Panc1 (cell line): ENCODE measurements around the gene NDUFS4. TPM values are rescaled to one million over a fixed set of nuclear protein-coding genes. Genes with fewer than 3 reads are reported as not detected.

Experiments
- ATAC-seq: fragments of 200-7000 bp; cut with Tn5 transposase; 2 replicates; pipeline ENCODE4 v1.9.1; 2020; ENCODE audit warnings: mild to moderate bottlenecking, moderate library complexity
- BruUV-seq: library from RNA; stranded (reverse); fragments of 400-500 nt; replicated peaks from 2 replicates; lab custom pipeline; 2021; lab: Mats Ljungman, UMichigan
- CTCF ChIA-PET: fragments of 300-600 bp; sonication (Branson Sonifier 250); formaldehyde crosslinking; loops from one replicate; lab custom pipeline; 2022; ENCODE audit warnings: antibody characterized with exemption; lab: Charles Lee
- POLR2A ChIA-PET: fragments of 300-600 bp; sonication (Branson Sonifier 250); formaldehyde crosslinking; loops from one replicate; lab custom pipeline; 2022; ENCODE audit warnings: antibody characterized with exemption; lab: Charles Lee
- DNase-seq: peaks from one replicate; pipeline ENCODE4 v3.0.0-alpha.2; 2010; ENCODE audit warnings: low read depth, low spot score
- H3K27ac ChIP-seq: 2 replicates; pipeline ENCODE4 v1.5.1; 2011; ENCODE audit warnings: mild to moderate bottlenecking, low read length, inconsistent platforms
- H3K27me3 ChIP-seq: fragments of 200-500 bp; sonication (Bioruptor generic); 2 replicates; pipeline ENCODE4 v1.6.0; 2014; ENCODE audit warnings: low read length, inconsistent platforms; ENCODE audit not compliant: control insufficient read depth, insufficient read depth
- H3K36me3 ChIP-seq: fragments of 200-500 bp; sonication (Bioruptor generic); 2 replicates; pipeline ENCODE4 v1.5.1; 2014; ENCODE audit warnings: inconsistent platforms, mild to moderate bottlenecking, low read length, moderate library complexity; ENCODE audit not compliant: control insufficient read depth, insufficient read depth
- H3K4me1 ChIP-seq: 2 replicates; pipeline ENCODE4 v1.5.1; 2011; ENCODE audit warnings: inconsistent platforms, mild to moderate bottlenecking, low read length, moderate library complexity; ENCODE audit not compliant: control insufficient read depth, insufficient read depth
- H3K4me3 ChIP-seq, 2 experiments: 2 replicates each; pipeline ENCODE4 v1.5.1; 2011 to 2012; ENCODE audit warnings: low read depth in 2 of 2, low read length in 2 of 2, mild to moderate bottlenecking in 2 of 2, inconsistent platforms in 1 of 2, moderate library complexity in 1 of 2
- H3K9me3 ChIP-seq: fragments of 200-500 bp; sonication (Bioruptor generic); 2 replicates; pipeline ENCODE4 v1.5.1; 2014; ENCODE audit warnings: low read depth, mild to moderate bottlenecking, inconsistent platforms, low read length, moderate library complexity; ENCODE audit not compliant: control insufficient read depth, insufficient read depth
- POLR2AphosphoS5 ChIP-seq: IDR thresholded peaks from 2 replicates; pipeline ENCODE4 v1.6.1; 2012; ENCODE audit warnings: mild to moderate bottlenecking, low read depth, low read length, moderate library complexity
- SIN3A ChIP-seq: IDR thresholded peaks from 2 replicates; pipeline ENCODE4 v1.6.1; 2012; ENCODE audit warnings: low read depth, mild to moderate bottlenecking, low read length, moderate library complexity, borderline replicate concordance; ENCODE audit not compliant: insufficient read depth
- TCF7L2 ChIP-seq: IDR thresholded peaks from 2 replicates; pipeline ENCODE4 v1.6.1; 2011; ENCODE audit warnings: mild to moderate bottlenecking, low read depth, low read length, inconsistent platforms
- in situ Hi-C: cut with HindIII; loops from 2 replicates; pipeline ENCODE4 v1.10.0; 2016; ENCODE audit warnings: low sequenced_read_pairs, low pct_unique_long_range_greater_than_20kb
- intact Hi-C: fragments of 100-400 bp; cut with micrococcal nuclease; formaldehyde crosslinking; loops from one replicate; pipeline ENCODE4 v1.10.0; 2022; ENCODE audit not compliant: unreplicated experiment
- total RNA-seq: library from RNA; stranded (reverse); gene quantifications from one replicate; pipeline ENCODE4 v1.2.1, GENCODE V29; 2021; ENCODE audit not compliant: unreplicated experiment
- TF ChIP-seq, protein P1 (sequence below): fragments of 450-650 bp; IDR thresholded peaks from 2 replicates; pipeline ENCODE4 v1.5.1; 2017; ENCODE audit warnings: mild to moderate bottlenecking
- TF ChIP-seq, protein P2 (sequence below), 2 experiments: IDR thresholded peaks; 2 replicates each; pipeline ENCODE4 v1.6.1; 2011 to 2012; ENCODE audit warnings: low read depth in 2 of 2, control low read depth in 1 of 2, low read length in 1 of 2, mild to moderate bottlenecking in 1 of 2, moderate library complexity in 1 of 2; ENCODE audit not compliant: insufficient read depth in 1 of 2

Gene NDUFS4
- total RNA-seq, 1 experiment from 2014 or later: 86.2 TPM

DNA sequence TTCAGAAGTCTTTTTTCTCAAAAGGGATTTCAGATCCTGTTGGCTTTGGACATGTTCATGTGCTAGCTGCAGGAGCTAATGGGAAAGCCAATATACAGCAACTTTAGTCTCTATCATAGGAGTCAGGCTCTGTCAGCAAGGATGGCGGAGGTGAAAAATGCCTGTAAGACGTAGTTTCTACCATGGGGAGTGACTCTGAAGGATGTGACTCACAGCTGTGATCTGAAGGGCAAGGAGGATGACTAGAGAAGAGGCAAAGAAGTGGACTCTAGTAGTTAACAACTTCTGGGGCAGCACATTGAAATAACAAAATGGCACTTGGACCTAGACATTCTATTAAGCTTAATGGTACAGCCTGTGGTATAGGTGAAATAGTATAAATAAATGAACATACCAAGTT, 3.1 kb upstream of the NDUFS4 start:
- Histone ChIP-seq H3K27me3 (peaks cover 12% of the 10 kb centered on the region; the same call in 1 of the 2 replicates), H3K36me3 (no peaks in the 10 kb centered on the region; the same call in 1 of the 2 replicates), H3K9me3 (peaks cover 8% of the 10 kb centered on the region; the same call in 1 of the 2 replicates), H3K4me1 (0 out of 2 replicates have a peak, but pooled peaks cover 3% of the 10 kb centered on the region), H3K4me3 (no peak overlapping the region), H3K27ac (no peak overlapping the region)
- POLR2A ChIA-PET: no interaction called here
- DNase-seq (no peak), ATAC-seq (no peak)
- TF ChIP-seq TCF7L2 (no peak), POLR2AphosphoS5 (no peak), SIN3A (no peak)
- TF ChIP-seq, protein P1, sequence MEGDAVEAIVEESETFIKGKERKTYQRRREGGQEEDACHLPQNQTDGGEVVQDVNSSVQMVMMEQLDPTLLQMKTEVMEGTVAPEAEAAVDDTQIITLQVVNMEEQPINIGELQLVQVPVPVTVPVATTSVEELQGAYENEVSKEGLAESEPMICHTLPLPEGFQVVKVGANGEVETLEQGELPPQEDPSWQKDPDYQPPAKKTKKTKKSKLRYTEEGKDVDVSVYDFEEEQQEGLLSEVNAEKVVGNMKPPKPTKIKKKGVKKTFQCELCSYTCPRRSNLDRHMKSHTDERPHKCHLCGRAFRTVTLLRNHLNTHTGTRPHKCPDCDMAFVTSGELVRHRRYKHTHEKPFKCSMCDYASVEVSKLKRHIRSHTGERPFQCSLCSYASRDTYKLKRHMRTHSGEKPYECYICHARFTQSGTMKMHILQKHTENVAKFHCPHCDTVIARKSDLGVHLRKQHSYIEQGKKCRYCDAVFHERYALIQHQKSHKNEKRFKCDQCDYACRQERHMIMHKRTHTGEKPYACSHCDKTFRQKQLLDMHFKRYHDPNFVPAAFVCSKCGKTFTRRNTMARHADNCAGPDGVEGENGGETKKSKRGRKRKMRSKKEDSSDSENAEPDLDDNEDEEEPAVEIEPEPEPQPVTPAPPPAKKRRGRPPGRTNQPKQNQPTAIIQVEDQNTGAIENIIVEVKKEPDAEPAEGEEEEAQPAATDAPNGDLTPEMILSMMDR: no peak
- TF ChIP-seq, protein P2, sequence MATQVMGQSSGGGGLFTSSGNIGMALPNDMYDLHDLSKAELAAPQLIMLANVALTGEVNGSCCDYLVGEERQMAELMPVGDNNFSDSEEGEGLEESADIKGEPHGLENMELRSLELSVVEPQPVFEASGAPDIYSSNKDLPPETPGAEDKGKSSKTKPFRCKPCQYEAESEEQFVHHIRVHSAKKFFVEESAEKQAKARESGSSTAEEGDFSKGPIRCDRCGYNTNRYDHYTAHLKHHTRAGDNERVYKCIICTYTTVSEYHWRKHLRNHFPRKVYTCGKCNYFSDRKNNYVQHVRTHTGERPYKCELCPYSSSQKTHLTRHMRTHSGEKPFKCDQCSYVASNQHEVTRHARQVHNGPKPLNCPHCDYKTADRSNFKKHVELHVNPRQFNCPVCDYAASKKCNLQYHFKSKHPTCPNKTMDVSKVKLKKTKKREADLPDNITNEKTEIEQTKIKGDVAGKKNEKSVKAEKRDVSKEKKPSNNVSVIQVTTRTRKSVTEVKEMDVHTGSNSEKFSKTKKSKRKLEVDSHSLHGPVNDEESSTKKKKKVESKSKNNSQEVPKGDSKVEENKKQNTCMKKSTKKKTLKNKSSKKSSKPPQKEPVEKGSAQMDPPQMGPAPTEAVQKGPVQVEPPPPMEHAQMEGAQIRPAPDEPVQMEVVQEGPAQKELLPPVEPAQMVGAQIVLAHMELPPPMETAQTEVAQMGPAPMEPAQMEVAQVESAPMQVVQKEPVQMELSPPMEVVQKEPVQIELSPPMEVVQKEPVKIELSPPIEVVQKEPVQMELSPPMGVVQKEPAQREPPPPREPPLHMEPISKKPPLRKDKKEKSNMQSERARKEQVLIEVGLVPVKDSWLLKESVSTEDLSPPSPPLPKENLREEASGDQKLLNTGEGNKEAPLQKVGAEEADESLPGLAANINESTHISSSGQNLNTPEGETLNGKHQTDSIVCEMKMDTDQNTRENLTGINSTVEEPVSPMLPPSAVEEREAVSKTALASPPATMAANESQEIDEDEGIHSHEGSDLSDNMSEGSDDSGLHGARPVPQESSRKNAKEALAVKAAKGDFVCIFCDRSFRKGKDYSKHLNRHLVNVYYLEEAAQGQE (IDR thresholded peaks at IDR 0.05; ENCODE audit: insufficient read depth in 1 of 2, low read depth in 2 of 2, low read length in 1 of 2): no peak
- BruUV-seq: no TSS peak
- CTCF ChIA-PET: no interaction called here
- in situ Hi-C loops: no loop called here
- intact Hi-C loops: no loop called here

DNA sequence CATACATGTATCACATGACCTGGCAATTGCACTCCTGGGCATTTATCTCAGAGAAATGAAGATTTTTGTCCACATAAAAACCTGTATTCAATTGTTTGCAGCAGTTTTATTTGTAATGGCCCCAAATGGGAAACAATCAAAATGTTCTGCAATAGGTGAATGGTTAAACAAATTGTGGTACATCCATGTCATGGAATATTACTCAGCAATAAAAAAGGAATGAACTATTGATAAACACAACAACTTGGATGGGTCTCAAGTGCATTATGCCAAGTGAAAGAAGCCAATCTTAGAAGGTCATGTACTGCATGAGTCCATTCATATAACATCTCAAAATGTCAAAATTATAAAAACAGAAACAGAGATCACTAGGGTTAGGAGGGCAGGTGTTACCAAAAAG, 1.5 kb upstream of the NDUFS4 start:
- intact Hi-C loops: no loop called here
- no TSS peak for BruUV-seq
- Histone ChIP-seq H3K27me3 (peaks cover 12% of the 10 kb centered on the region; the same call in 1 of the 2 replicates), H3K4me3 (no peak overlapping the region), H3K27ac (no peak overlapping the region), H3K4me1 (0 out of 2 replicates have a peak, but pooled peaks cover 3% of the 10 kb centered on the region), H3K9me3 (peaks cover 8% of the 10 kb centered on the region; the same call in 1 of the 2 replicates), H3K36me3 (no peaks in the 10 kb centered on the region; the same call in 1 of the 2 replicates)
- ChIA-PET CTCF (no interaction called here), POLR2A (no interaction called here)
- no peak for TF ChIP-seq TCF7L2
- no peak for TF ChIP-seq SIN3A
- no peak for TF ChIP-seq POLR2AphosphoS5
- TF ChIP-seq, protein P1: no peak
- TF ChIP-seq, protein P2 (IDR thresholded peaks at IDR 0.05; ENCODE audit: insufficient read depth in 1 of 2, low read depth in 2 of 2, low read length in 1 of 2): no peak
- in situ Hi-C loops: no loop called here
- DNase-seq: no peak
- ATAC-seq: no peak
